Sigmoid colon (tissue), 4 donors: ENCODE measurements around the gene MADD.

Experiments
- EP300 ChIP-seq, 4 donors: sonication (generic); formaldehyde crosslinking; IDR thresholded peaks; one replicate each; pipeline ENCODE4 v1.6.1; 2017; ENCODE audit warnings: antibody characterized with exemption in 4 of 4
- TF ChIP-seq, protein P1 (sequence below), 4 experiments: fragments of 450-650 bp in 3 of 4; fragments of 200-600 bp in 1 of 4; IDR thresholded peaks; one replicate each; pipeline ENCODE4 v1.5.1; 2016 to 2019; ENCODE audit warnings: antibody characterized with exemption in 4 of 4, mild to moderate bottlenecking in 3 of 4, moderate library complexity in 2 of 4

DNA sequence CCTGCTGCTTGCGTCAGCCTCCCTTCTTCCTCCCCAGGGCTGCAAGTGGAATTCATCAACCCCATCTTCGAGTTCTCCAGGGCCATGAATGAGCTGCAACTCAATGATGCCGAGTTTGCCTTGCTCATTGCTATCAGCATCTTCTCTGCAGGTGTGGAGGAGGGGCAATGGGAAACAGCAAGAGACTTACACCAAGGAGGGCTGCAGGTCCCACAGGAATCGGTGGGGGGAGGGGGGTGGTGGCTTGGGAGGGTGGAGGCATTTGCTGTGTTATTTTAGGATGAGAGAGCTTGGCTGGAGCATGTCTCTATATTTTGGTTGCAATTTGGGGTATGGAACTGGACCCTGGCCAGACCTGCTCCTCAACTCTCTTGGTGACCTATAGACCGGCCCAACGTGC is 2.1 kb upstream of the MADD start:
- TF ChIP-seq, protein P1, sequence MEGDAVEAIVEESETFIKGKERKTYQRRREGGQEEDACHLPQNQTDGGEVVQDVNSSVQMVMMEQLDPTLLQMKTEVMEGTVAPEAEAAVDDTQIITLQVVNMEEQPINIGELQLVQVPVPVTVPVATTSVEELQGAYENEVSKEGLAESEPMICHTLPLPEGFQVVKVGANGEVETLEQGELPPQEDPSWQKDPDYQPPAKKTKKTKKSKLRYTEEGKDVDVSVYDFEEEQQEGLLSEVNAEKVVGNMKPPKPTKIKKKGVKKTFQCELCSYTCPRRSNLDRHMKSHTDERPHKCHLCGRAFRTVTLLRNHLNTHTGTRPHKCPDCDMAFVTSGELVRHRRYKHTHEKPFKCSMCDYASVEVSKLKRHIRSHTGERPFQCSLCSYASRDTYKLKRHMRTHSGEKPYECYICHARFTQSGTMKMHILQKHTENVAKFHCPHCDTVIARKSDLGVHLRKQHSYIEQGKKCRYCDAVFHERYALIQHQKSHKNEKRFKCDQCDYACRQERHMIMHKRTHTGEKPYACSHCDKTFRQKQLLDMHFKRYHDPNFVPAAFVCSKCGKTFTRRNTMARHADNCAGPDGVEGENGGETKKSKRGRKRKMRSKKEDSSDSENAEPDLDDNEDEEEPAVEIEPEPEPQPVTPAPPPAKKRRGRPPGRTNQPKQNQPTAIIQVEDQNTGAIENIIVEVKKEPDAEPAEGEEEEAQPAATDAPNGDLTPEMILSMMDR (IDR thresholded peaks at IDR 0.05): no peak
- TF ChIP-seq EP300 (IDR thresholded peaks at IDR 0.05): no peak
